ENCODE measurements around the gene MMEL1.
A peak's percentile ranks its signal among the peaks of the same experiment; 100 is the strongest.

Gene MMEL1

DNA sequence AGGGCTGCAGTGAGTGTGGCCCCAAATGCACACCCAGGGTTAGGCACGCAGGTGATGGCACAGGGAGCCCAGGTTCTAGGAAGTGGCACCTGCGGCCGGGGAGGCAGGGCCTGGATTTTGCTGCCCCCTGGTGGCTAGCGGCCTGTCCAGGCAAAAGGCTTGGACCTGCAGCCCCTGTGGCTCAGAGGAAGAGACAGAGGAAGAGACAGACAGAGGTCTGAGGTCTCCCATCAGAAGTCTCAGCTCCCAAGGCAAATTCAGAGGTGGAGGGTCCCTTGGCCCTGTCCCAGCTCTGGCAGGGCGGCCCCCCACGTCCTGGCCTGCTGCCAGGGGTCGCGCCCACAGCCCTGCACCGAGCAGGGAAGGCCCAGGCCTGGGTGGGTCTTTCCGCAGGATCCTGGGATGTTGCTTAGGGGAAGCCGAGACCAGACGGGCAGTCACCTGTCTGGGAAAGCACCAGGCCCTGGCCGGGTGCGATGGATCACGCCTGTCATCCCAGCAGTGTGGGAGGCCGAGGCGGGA is 84.7 kb downstream of the MMEL1 start:
- no peak for DNase-seq
- H3K27ac ChIP-seq = no peak overlapping the region

DNA sequence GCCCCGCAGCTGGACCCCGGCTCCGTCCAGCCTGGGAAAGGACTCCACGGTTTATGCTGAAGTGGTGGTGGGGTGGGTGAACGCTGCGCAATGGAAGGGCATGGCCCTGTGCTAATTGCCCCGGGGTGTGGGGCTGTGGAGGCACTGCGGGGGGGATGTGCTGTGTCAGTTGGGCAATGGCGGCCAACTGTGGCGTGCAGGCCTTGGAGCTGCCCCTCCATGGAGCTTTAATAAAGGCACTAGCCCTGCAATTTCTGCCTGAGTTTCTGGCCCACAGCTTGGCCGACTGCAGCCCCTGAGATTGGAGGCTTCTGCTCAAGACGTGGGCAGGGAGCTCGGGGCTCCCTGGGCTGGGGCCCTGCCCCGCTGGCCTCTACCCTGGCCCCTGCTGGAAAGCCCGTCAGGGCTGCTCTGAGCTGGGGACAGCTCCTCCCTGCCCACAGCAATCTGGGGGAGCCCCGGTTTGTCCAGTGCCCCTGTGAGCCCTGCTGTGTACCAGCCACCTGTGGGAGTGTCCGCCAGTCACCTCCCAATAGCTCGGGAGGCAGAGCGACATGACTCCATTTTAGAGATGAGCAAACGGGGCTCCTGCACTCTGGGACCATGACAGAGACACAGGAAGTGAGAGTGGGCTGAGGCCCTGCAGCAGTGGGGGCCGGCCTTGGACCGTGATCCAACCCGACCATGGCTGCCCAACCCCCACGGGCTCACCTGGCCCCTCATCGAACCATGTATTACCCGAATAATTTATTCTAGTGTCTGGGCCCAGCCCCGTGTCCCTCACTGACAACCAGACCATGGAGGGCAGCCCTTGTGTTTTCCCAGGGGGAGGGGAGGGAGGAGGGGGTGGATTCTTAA is 85.4 kb downstream of the MMEL1 start:
- no peak for DNase-seq
- no peak overlapping the region for H3K27ac ChIP-seq
- in situ Hi-C loops (cut with HindIII; ENCODE audit: low pct_ligation_motif_present, low sequenced_read_pairs) = no loop called here
- no peaks in the 10 kb centered on the region for H3K36me3 ChIP-seq (replicated peaks)
- peak overlapping the region; percentile 57 for H3K4me3 ChIP-seq (ENCODE audit: low read depth, low read length)
- TF ChIP-seq, protein P1, sequence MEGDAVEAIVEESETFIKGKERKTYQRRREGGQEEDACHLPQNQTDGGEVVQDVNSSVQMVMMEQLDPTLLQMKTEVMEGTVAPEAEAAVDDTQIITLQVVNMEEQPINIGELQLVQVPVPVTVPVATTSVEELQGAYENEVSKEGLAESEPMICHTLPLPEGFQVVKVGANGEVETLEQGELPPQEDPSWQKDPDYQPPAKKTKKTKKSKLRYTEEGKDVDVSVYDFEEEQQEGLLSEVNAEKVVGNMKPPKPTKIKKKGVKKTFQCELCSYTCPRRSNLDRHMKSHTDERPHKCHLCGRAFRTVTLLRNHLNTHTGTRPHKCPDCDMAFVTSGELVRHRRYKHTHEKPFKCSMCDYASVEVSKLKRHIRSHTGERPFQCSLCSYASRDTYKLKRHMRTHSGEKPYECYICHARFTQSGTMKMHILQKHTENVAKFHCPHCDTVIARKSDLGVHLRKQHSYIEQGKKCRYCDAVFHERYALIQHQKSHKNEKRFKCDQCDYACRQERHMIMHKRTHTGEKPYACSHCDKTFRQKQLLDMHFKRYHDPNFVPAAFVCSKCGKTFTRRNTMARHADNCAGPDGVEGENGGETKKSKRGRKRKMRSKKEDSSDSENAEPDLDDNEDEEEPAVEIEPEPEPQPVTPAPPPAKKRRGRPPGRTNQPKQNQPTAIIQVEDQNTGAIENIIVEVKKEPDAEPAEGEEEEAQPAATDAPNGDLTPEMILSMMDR (IDR thresholded peaks at IDR 0.05; ENCODE audit: low read depth, low read length, missing control alignments) = no peak
- H3K27me3 ChIP-seq (replicated peaks) = no peaks in the 10 kb centered on the region

More for the DNA sequence above, 84.7 kb downstream of the MMEL1 start:
- in situ Hi-C loops (cut with HindIII; ENCODE audit: low pct_ligation_motif_present, low sequenced_read_pairs) = no loop called here
- TF ChIP-seq, protein P1 (IDR thresholded peaks at IDR 0.05; ENCODE audit: low read depth, low read length, missing control alignments) = peak; percentile 97
- no peak overlapping the region for H3K4me3 ChIP-seq (ENCODE audit: low read depth, low read length)
- no peaks in the 10 kb centered on the region for H3K36me3 ChIP-seq (replicated peaks)
- H3K27me3 ChIP-seq (replicated peaks) = no peaks in the 10 kb centered on the region

DNA sequence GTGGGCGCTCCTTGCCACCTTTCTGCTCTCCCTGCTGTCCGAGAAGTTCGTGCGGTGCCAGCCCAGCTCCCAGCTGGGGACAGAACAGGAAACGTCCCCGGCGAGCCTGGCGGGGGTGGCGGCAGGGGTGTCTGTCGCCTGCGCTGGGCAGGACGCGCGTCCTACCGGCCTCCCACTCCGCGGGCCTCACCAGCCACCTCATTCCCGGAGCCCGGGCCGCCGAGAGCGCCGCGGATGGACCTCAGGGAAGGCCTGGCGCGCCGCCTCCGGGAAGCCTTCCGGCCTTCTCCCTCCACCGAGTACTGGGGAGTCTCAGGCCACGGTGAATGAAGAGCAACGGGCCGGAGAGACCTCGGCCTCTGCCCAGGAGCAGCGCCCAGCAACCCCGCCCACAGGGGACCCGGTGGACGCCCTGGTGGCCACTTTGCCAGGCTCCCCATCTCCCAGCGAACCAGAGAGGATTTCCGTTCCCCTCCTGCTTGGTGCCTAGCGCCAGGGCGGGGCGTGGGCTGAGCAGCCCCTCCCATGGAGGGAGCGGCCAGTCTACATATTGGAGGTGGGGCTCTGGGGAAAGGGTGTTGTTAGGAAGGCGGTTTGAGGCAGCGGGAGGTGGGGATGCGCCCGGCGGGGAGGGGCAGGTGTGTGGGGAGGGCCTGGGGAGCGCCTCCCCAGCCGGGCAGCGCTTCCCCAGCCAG is 86.2 kb downstream of the MMEL1 start:
- H3K27me3 ChIP-seq (replicated peaks) = no peaks in the 10 kb centered on the region
- H3K4me3 ChIP-seq (ENCODE audit: low read depth, low read length) = peak overlapping the region; percentile 57
- TF ChIP-seq, protein P1 (IDR thresholded peaks at IDR 0.05; ENCODE audit: low read depth, low read length, missing control alignments) = peak; percentile 10
- in situ Hi-C loops (cut with HindIII; ENCODE audit: low pct_ligation_motif_present, low sequenced_read_pairs) = no loop called here
- peak overlapping the region; percentile 19 for H3K27ac ChIP-seq
- DNase-seq = peak; percentile 52
- H3K36me3 ChIP-seq (replicated peaks) = no peaks in the 10 kb centered on the region

DNA sequence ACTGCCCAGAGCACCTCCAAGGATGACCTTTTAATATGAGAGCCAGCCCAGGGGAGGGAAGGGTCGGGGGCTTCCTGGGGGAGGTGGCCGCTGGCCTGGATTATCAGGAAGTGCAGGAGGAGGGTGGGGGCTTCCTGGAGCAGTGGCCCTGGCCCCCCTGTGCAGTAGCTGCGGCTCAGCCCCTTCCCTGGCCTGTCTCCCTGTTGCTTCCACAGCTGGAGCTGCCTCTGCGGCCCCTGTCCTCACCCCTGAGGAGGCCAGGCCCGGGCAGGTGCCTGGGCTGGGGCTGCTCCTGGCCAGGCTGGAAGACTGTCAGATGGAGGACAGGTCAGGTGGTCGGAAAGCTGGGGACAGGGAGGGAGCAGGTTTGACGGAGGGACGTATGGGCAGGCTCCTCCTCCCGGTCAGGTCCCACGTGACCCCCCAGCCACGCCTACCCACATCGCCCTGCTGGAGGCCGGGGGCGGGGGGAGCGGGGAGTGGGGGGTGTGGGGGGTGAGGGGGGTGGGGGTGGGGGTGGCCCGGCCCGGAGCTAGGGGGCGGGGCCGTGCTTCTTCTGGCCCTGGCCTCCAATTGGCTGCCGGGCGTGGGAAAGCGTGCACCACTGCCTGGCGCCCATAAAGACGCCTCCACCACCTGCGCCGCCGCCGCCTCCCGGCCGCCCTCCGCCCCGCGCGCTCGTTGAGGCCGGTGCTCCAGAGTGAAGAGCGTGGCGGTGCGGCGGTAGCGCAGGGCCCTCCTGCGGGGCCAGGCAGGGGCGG is 86.9 kb downstream of the MMEL1 start:
- peak; percentile 51 for DNase-seq
- in situ Hi-C loops (cut with HindIII; ENCODE audit: low pct_ligation_motif_present, low sequenced_read_pairs) = no loop called here
- Histone ChIP-seq H3K27ac (peak overlapping the region; percentile 19), H3K4me3 (ENCODE audit: low read depth, low read length) (peak overlapping the region; percentile 57), H3K36me3 (replicated peaks) (no peaks in the 10 kb centered on the region), H3K27me3 (replicated peaks) (no peaks in the 10 kb centered on the region)
- TF ChIP-seq, protein P1 (IDR thresholded peaks at IDR 0.05; ENCODE audit: low read depth, low read length, missing control alignments) = no peak

DNA sequence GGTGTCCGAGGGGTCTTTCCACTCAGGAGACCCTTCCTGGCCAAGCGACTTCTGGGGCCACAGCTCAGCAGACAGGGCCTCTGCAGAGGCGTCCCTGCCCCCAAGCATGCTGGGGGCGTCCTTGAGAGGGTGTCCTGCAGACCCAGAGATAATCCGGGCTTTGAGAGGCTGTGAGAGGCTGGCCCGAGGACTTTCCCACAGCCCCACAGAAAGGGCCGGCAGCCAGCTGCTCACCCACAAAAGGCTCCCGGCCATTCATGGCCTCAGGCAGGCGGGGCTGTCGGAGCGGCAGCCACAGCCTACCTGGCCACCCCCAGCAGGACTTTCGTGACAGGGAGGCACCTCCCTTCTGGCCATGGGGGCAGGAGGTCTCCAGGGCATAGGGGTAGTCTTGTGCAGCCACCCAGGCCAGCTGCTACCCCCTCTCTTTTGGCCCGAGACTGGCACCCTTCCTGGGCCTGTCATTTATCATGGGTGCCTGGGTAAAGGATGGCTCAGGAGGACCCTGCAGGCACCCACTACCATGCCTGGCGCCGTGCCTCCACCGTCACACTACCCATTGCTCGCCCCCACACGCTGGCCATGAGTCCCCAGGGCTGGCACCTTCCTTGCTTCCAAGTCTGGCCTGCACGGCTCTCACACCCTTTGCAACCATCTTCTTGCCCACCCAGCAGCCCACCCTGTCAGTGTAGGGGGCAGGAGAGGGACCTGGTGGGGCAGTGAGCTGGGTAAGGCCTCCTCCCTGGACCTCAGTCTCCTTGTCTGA is 87.8 kb downstream of the MMEL1 start:
- TF ChIP-seq, protein P1 (IDR thresholded peaks at IDR 0.05; ENCODE audit: low read depth, low read length, missing control alignments) = no peak
- in situ Hi-C loops (cut with HindIII; ENCODE audit: low pct_ligation_motif_present, low sequenced_read_pairs) = no loop called here

More for the DNA sequence above, 87.8 kb downstream of the MMEL1 start:
- no peak for DNase-seq
- no peak overlapping the region for H3K27ac ChIP-seq
- no peaks in the 10 kb centered on the region for H3K36me3 ChIP-seq (replicated peaks)
- H3K27me3 ChIP-seq (replicated peaks) = no peaks in the 10 kb centered on the region
- H3K4me3 ChIP-seq (ENCODE audit: low read depth, low read length) = no peak overlapping the region

Data from brain microvascular endothelial cell (primary cell).